ENCODE results near the gene ANP32B.
"Not testable (repeated sequence)": the region's sequence is repeated elsewhere in the genome, so short reads cannot be mapped to it uniquely, and the experiment has no call there.

ANP32B gene

GRCh38 chr9:97958812-97959511, 24.2 kb upstream of the ANP32B start:
- Mint-ChIP-seq H3K4me3 (no peak overlapping the region), H3K36me3 (ENCODE audit: low read depth) (no peaks in the 10 kb centered on the region), H3K27me3 (no peaks in the 10 kb centered on the region), H3K27ac (no peak overlapping the region), H3K4me1 (ENCODE audit: low read depth) (peaks cover 4% of the 10 kb centered on the region), H3K9me3 (no peaks in the 10 kb centered on the region)

- Mint-ChIP-seq H3K27ac (no peak overlapping the region), H3K27me3 (peaks cover 3% of the 10 kb centered on the region), H3K4me1 (ENCODE audit: low read depth) (peaks cover 4% of the 10 kb centered on the region), H3K9me3 (no peaks in the 10 kb centered on the region), H3K36me3 (ENCODE audit: low read depth) (no peaks in the 10 kb centered on the region), H3K4me3 (no peak overlapping the region)
Observed at GRCh38 chr9:97959585-97959984, 23.6 kb upstream of the ANP32B start.

DNA sequence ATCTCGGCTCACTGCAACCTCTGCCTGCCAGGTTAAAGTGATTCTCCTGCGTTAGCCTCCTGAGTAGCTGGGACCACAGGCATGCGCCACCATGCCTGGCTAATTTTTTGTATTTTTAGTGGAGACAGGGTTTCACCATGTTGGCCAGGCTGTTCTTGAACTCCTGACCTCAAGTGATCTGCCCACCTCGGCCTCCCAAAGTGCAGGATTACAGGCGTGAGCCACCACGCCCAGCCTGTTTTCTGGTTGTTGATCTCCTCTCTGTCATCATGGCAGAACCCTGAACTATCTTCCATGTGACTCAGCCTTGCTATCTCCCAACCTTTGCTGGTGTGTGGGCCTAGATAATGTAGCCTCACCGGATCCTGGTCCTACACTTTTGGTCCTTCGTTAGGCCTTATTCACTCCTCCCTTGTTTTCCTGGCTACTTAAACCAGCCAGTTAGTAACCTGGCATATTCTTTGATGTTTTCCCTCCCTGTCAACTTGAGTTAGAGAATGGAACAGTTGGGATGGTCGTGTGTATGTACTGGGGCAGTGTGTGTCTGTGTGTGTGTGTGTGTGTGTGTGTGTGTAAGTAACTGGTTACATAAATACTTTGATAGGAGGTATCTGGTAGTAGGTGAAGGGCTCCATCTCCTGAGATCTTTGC, 22.3 kb upstream of the ANP32B start:
- not testable (repeated sequence) for H3K27ac Mint-ChIP-seq; H3K4me1 Mint-ChIP-seq (ENCODE audit: low read depth); H3K27me3 Mint-ChIP-seq; H3K36me3 Mint-ChIP-seq (ENCODE audit: low read depth); H3K9me3 Mint-ChIP-seq; H3K4me3 Mint-ChIP-seq

DNA sequence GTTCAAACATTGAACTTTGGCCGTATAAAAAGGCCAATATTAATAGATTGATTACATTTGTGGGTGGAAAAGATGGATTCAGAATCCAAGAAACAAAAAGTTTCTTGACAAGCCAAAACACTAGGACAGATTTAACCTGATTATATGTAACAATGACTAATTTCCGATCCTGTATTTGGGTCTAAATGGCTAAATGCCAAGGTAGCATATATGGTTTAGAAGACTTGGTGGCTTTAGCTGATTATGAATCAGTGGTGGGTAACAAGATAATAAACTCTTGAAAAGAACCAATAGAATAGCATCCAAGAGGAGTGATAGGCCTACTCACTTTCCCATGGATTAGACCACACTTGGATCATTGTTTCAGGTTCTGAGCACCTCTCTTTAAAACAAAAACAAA, 21.8 kb upstream of the ANP32B start:
- peaks cover 4% of the 10 kb centered on the region for H3K4me1 Mint-ChIP-seq (ENCODE audit: low read depth)
- H3K36me3 Mint-ChIP-seq (ENCODE audit: low read depth) = no peaks in the 10 kb centered on the region
- H3K4me3 Mint-ChIP-seq = no peak overlapping the region
- no peak overlapping the region for H3K27ac Mint-ChIP-seq
- no peaks in the 10 kb centered on the region for H3K9me3 Mint-ChIP-seq
- H3K27me3 Mint-ChIP-seq = peaks cover 3% of the 10 kb centered on the region

DNA sequence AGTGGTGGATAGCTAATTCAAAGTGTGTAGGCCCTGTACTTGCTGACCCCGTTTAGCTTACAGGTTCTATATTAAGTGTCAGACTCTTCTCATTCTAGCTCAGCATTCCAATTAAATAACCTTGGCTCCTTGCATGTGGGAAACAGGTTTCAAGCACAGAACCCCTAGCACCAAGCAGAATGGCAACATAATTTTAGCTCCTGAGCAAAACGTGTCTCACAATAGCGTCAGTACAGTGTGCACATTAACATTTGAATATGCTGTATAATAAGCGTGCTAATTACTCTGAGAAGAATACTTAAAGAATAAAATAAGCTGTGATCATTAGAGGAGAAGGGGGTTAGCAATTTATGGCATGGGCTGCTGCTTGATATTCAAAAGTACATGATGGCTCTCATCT, 21.0 kb upstream of the ANP32B start:
- H3K27me3 Mint-ChIP-seq = peaks cover 3% of the 10 kb centered on the region
- peaks cover 4% of the 10 kb centered on the region for H3K4me1 Mint-ChIP-seq (ENCODE audit: low read depth)
- H3K9me3 Mint-ChIP-seq = no peaks in the 10 kb centered on the region
- no peaks in the 10 kb centered on the region for H3K36me3 Mint-ChIP-seq (ENCODE audit: low read depth)
- H3K4me3 Mint-ChIP-seq = no peak overlapping the region
- no peak overlapping the region for H3K27ac Mint-ChIP-seq

DNA sequence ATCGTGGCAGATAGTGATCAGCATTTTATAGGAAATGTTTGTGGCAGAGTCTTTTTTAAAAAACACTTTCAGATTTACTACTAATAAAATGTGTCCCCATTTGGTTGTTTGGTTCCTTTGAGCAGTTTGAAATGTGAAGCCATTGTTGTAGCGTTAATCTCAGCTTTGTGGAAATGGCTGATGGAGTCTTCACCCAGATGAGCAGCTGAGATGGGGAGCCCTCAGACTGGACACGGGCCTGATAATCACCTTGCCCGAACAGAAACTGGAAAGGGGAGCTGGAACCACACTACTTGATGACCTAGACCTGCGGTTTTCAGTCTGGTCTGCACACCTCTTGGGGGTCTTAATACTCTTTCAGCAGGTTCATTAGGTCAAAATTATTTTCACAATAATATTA, 20.6 kb upstream of the ANP32B start:
- Mint-ChIP-seq H3K27ac (no peak overlapping the region), H3K27me3 (peaks cover 3% of the 10 kb centered on the region), H3K4me3 (no peak overlapping the region), H3K4me1 (ENCODE audit: low read depth) (peaks cover 4% of the 10 kb centered on the region), H3K9me3 (no peaks in the 10 kb centered on the region), H3K36me3 (ENCODE audit: low read depth) (no peaks in the 10 kb centered on the region)

GRCh38 chr9:97963232-97963631, 19.9 kb upstream of the ANP32B start:
- no peak overlapping the region for H3K27ac Mint-ChIP-seq
- no peaks in the 10 kb centered on the region for H3K36me3 Mint-ChIP-seq (ENCODE audit: low read depth)
- peaks cover 3% of the 10 kb centered on the region for H3K27me3 Mint-ChIP-seq
- no peak overlapping the region for H3K4me3 Mint-ChIP-seq
- peaks cover 4% of the 10 kb centered on the region for H3K4me1 Mint-ChIP-seq (ENCODE audit: low read depth)
- H3K9me3 Mint-ChIP-seq = no peaks in the 10 kb centered on the region

DNA sequence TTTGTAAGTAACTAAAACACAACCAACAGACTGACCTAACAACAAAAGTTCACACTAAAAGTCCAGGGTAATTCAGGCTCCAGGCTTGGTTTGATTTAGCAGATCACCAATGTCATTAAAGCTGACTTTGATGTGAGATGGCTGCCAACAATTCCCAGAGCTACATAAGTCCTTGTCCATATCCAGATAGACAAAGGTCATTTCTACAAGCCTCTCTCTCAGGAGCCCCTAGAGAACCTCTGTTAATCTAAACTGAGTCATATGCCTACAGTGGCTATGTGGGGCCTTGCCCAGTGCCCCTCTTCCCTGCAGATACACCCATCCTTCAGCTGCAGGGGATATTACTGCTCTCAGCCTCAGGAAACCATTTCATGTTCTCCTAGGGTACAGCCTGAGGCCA, 18.2 kb upstream of the ANP32B start:
- no peaks in the 10 kb centered on the region for H3K4me1 Mint-ChIP-seq (ENCODE audit: low read depth)
- no peak overlapping the region for H3K27ac Mint-ChIP-seq
- H3K36me3 Mint-ChIP-seq (ENCODE audit: low read depth) = no peaks in the 10 kb centered on the region
- H3K27me3 Mint-ChIP-seq = peaks cover 3% of the 10 kb centered on the region
- H3K4me3 Mint-ChIP-seq = no peak overlapping the region
- no peaks in the 10 kb centered on the region for H3K9me3 Mint-ChIP-seq

DNA sequence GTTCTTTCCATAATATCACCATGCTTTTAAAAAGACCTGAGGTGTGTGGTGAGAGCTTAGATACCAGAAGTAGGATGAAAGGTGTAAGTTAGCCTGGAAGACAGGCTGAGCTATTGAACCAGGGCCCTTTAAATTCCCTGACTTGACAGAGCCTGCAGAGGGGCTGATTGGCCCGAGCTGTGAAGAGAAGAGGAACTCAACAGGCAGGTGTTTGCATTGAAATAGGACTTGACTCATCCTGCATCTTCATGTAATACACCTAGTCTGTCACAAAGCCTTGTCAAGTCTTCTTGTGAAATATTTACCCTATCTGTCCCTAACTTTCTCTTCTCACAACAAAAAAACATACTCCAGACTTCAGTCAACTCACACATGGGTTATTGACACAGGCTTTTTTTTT, 16.6 kb upstream of the ANP32B start:
- Mint-ChIP-seq H3K9me3 (no peaks in the 10 kb centered on the region), H3K27me3 (peaks cover 3% of the 10 kb centered on the region), H3K36me3 (ENCODE audit: low read depth) (no peaks in the 10 kb centered on the region), H3K4me3 (no peak overlapping the region), H3K4me1 (ENCODE audit: low read depth) (peaks cover 8% of the 10 kb centered on the region), H3K27ac (no peak overlapping the region)

DNA sequence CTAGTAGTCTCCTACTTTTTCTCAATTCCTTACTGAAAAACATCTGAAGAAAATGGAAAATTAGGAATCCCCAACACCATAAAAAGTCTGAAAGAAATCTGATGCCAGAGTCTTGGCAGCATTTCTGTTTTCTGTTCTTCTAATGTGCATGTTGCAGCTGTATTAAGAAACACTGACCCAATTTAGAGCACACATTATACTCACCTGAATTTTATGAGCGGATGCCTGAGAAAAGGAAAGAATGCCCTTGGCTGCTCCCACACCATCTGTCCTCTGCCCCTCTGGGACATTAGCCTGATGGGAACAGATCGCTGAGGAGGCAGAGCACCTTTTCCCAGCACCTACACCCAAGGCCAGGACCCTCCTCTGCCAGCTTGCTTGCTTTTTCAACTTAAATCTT, 14.1 kb upstream of the ANP32B start:
- H3K4me3 Mint-ChIP-seq = no peak overlapping the region
- H3K36me3 Mint-ChIP-seq (ENCODE audit: low read depth) = no peaks in the 10 kb centered on the region
- peaks cover 8% of the 10 kb centered on the region for H3K4me1 Mint-ChIP-seq (ENCODE audit: low read depth)
- no peaks in the 10 kb centered on the region for H3K9me3 Mint-ChIP-seq
- H3K27me3 Mint-ChIP-seq = peaks cover 3% of the 10 kb centered on the region
- no peak overlapping the region for H3K27ac Mint-ChIP-seq

GRCh38 chr9:97970165-97970564, 13.0 kb upstream of the ANP32B start:
- Mint-ChIP-seq H3K4me3 (no peak overlapping the region), H3K4me1 (ENCODE audit: low read depth) (peaks cover 8% of the 10 kb centered on the region), H3K27ac (no peak overlapping the region), H3K36me3 (ENCODE audit: low read depth) (peaks cover 2% of the 10 kb centered on the region), H3K27me3 (no peaks in the 10 kb centered on the region), H3K9me3 (peaks cover 2% of the 10 kb centered on the region)

- peaks cover 4% of the 10 kb centered on the region for H3K9me3 Mint-ChIP-seq
- peaks cover 4% of the 10 kb centered on the region for H3K36me3 Mint-ChIP-seq (ENCODE audit: low read depth)
- H3K27ac Mint-ChIP-seq = no peak overlapping the region
- no peaks in the 10 kb centered on the region for H3K27me3 Mint-ChIP-seq
- peaks cover 8% of the 10 kb centered on the region for H3K4me1 Mint-ChIP-seq (ENCODE audit: low read depth)
- H3K4me3 Mint-ChIP-seq = no peak overlapping the region
Observed at GRCh38 chr9:97972753-97973152, 10.4 kb upstream of the ANP32B start.

GRCh38 chr9:97975376-97975775, 7.8 kb upstream of the ANP32B start:
- H3K9me3 Mint-ChIP-seq = peaks cover 4% of the 10 kb centered on the region
- H3K4me1 Mint-ChIP-seq (ENCODE audit: low read depth) = peaks cover 9% of the 10 kb centered on the region
- no peaks in the 10 kb centered on the region for H3K27me3 Mint-ChIP-seq
- H3K4me3 Mint-ChIP-seq = no peak overlapping the region
- H3K27ac Mint-ChIP-seq = no peak overlapping the region
- peaks cover 4% of the 10 kb centered on the region for H3K36me3 Mint-ChIP-seq (ENCODE audit: low read depth)

- H3K4me3 Mint-ChIP-seq; H3K27ac Mint-ChIP-seq; H3K36me3 Mint-ChIP-seq (ENCODE audit: low read depth); H3K4me1 Mint-ChIP-seq (ENCODE audit: low read depth); H3K9me3 Mint-ChIP-seq; H3K27me3 Mint-ChIP-seq: not testable (repeated sequence)
Observed at GRCh38 chr9:97976633-97977032, 6.5 kb upstream of the ANP32B start.

GRCh38 chr9:97978371-97979130, 4.6 kb upstream of the ANP32B start:
- Mint-ChIP-seq H3K4me3 (no peak overlapping the region), H3K36me3 (ENCODE audit: low read depth) (peaks cover 4% of the 10 kb centered on the region), H3K27ac (no peak overlapping the region), H3K4me1 (ENCODE audit: low read depth) (peaks cover 18% of the 10 kb centered on the region), H3K27me3 (no peaks in the 10 kb centered on the region), H3K9me3 (peaks cover 4% of the 10 kb centered on the region)
